ENCODE results near the gene IL17D.

Gene IL17D

GRCh38 chr13:20706661-20707060 is 3.2 kb downstream of the IL17D start:
- no peaks in the 10 kb centered on the region for H3K36me3 ChIP-seq (ENCODE audit: control insufficient read depth in 1 of 2, insufficient read depth in 2 of 2, low read length in 2 of 2)
- peaks cover 8 to 11% of the 10 kb centered on the region in 2 donors for H3K4me1 ChIP-seq (ENCODE audit: control insufficient read depth in 1 of 2, insufficient read depth in 2 of 2, low read length in 2 of 2)
- no peak overlapping the region for H3K9ac ChIP-seq (ENCODE audit: low read depth in 1 of 2, low read length in 2 of 2)
- no peaks in the 10 kb centered on the region for H3K27me3 ChIP-seq (ENCODE audit: control insufficient read depth in 1 of 2, insufficient read depth in 2 of 2, low read length in 2 of 2)
- no peaks in the 10 kb centered on the region for H3K9me3 ChIP-seq (ENCODE audit: control insufficient read depth in 1 of 2, low read length in 2 of 2)
- no peak overlapping the region for H3K27ac ChIP-seq (ENCODE audit: low read depth, low read length)
- no peak overlapping the region for H3K4me3 ChIP-seq (ENCODE audit: low read depth in 1 of 2, low read length in 2 of 2)

GRCh38 chr13:20708216-20708615 is 4.7 kb downstream of the IL17D start:
- Histone ChIP-seq H3K4me3 (ENCODE audit: low read depth in 1 of 2, low read length in 2 of 2) (no peak overlapping the region), H3K27ac (ENCODE audit: low read depth, low read length) (no peak overlapping the region), H3K4me1 (ENCODE audit: control insufficient read depth in 1 of 2, insufficient read depth in 2 of 2, low read length in 2 of 2) (peaks cover 0 to 5% of the 10 kb centered on the region in 2 donors), H3K9me3 (ENCODE audit: control insufficient read depth in 1 of 2, low read length in 2 of 2) (no peaks in the 10 kb centered on the region), H3K36me3 (ENCODE audit: control insufficient read depth in 1 of 2, insufficient read depth in 2 of 2, low read length in 2 of 2) (no peaks in the 10 kb centered on the region), H3K9ac (ENCODE audit: low read depth in 1 of 2, low read length in 2 of 2) (no peak overlapping the region), H3K27me3 (ENCODE audit: control insufficient read depth in 1 of 2, insufficient read depth in 2 of 2, low read length in 2 of 2) (no peaks in the 10 kb centered on the region)

GRCh38 chr13:20709369-20709768 is 5.9 kb downstream of the IL17D start:
- no peak overlapping the region for H3K27ac ChIP-seq (ENCODE audit: low read depth, low read length)
- no peaks in the 10 kb centered on the region for H3K9me3 ChIP-seq (ENCODE audit: control insufficient read depth in 1 of 2, low read length in 2 of 2)
- no peak overlapping the region for H3K4me3 ChIP-seq (ENCODE audit: low read depth in 1 of 2, low read length in 2 of 2)
- H3K4me1 ChIP-seq (ENCODE audit: control insufficient read depth in 1 of 2, insufficient read depth in 2 of 2, low read length in 2 of 2), result peaks cover 0 to 5% of the 10 kb centered on the region in 2 donors
- no peaks in the 10 kb centered on the region for H3K27me3 ChIP-seq (ENCODE audit: control insufficient read depth in 1 of 2, insufficient read depth in 2 of 2, low read length in 2 of 2)
- no peaks in the 10 kb centered on the region for H3K36me3 ChIP-seq (ENCODE audit: control insufficient read depth in 1 of 2, insufficient read depth in 2 of 2, low read length in 2 of 2)
- no peak overlapping the region for H3K9ac ChIP-seq (ENCODE audit: low read depth in 1 of 2, low read length in 2 of 2)

- Histone ChIP-seq H3K9ac (ENCODE audit: low read depth in 1 of 2, low read length in 2 of 2) (no peak overlapping the region), H3K27me3 (ENCODE audit: control insufficient read depth in 1 of 2, insufficient read depth in 2 of 2, low read length in 2 of 2) (no peaks in the 10 kb centered on the region), H3K27ac (ENCODE audit: low read depth, low read length) (no peak overlapping the region)
Measured at GRCh38 chr13:20709782-20710181, 6.3 kb downstream of the IL17D start.

GRCh38 chr13:20711301-20712044 is 8.0 kb downstream of the IL17D start:
- H3K36me3 ChIP-seq (ENCODE audit: control insufficient read depth in 1 of 2, insufficient read depth in 2 of 2, low read length in 2 of 2), result no peaks in the 10 kb centered on the region
- H3K4me1 ChIP-seq (ENCODE audit: control insufficient read depth in 1 of 2, insufficient read depth in 2 of 2, low read length in 2 of 2), result no peaks in the 10 kb centered on the region
- no peaks in the 10 kb centered on the region for H3K9me3 ChIP-seq (ENCODE audit: control insufficient read depth in 1 of 2, low read length in 2 of 2)
- no peak overlapping the region for H3K9ac ChIP-seq (ENCODE audit: low read depth in 1 of 2, low read length in 2 of 2)
- no peaks in the 10 kb centered on the region for H3K27me3 ChIP-seq (ENCODE audit: control insufficient read depth in 1 of 2, insufficient read depth in 2 of 2, low read length in 2 of 2)
- no peak overlapping the region for H3K4me3 ChIP-seq (ENCODE audit: low read depth in 1 of 2, low read length in 2 of 2)
- H3K27ac ChIP-seq (ENCODE audit: low read depth, low read length), result no peak overlapping the region

More at GRCh38 chr13:20709782-20710181, 6.3 kb downstream of the IL17D start:
- Histone ChIP-seq H3K36me3 (ENCODE audit: control insufficient read depth in 1 of 2, insufficient read depth in 2 of 2, low read length in 2 of 2) (no peaks in the 10 kb centered on the region), H3K4me3 (ENCODE audit: low read depth in 1 of 2, low read length in 2 of 2) (no peak overlapping the region), H3K4me1 (ENCODE audit: control insufficient read depth in 1 of 2, insufficient read depth in 2 of 2, low read length in 2 of 2) (peaks cover 0 to under 1% of the 10 kb centered on the region in 2 donors), H3K9me3 (ENCODE audit: control insufficient read depth in 1 of 2, low read length in 2 of 2) (no peaks in the 10 kb centered on the region)

- H3K4me1 ChIP-seq (ENCODE audit: control insufficient read depth in 1 of 2, insufficient read depth in 2 of 2, low read length in 2 of 2), result no peaks in the 10 kb centered on the region
- no peak overlapping the region for H3K27ac ChIP-seq (ENCODE audit: low read depth, low read length)
- no peaks in the 10 kb centered on the region for H3K9me3 ChIP-seq (ENCODE audit: control insufficient read depth in 1 of 2, low read length in 2 of 2)
- H3K36me3 ChIP-seq (ENCODE audit: control insufficient read depth in 1 of 2, insufficient read depth in 2 of 2, low read length in 2 of 2), result no peaks in the 10 kb centered on the region
- peak overlapping the region in 1 of 2 donors; percentile 44 for H3K4me3 ChIP-seq (ENCODE audit: low read depth in 1 of 2, low read length in 2 of 2)
- no peak overlapping the region for H3K9ac ChIP-seq (ENCODE audit: low read depth in 1 of 2, low read length in 2 of 2)
- H3K27me3 ChIP-seq (ENCODE audit: control insufficient read depth in 1 of 2, insufficient read depth in 2 of 2, low read length in 2 of 2), result no peaks in the 10 kb centered on the region
Measured at GRCh38 chr13:20713014-20713376, 9.5 kb downstream of the IL17D start.

- Histone ChIP-seq H3K27ac (ENCODE audit: low read depth, low read length) (no peak overlapping the region), H3K9me3 (ENCODE audit: control insufficient read depth in 1 of 2, low read length in 2 of 2) (no peaks in the 10 kb centered on the region), H3K4me1 (ENCODE audit: control insufficient read depth in 1 of 2, insufficient read depth in 2 of 2, low read length in 2 of 2) (no peaks in the 10 kb centered on the region), H3K9ac (ENCODE audit: low read depth in 1 of 2, low read length in 2 of 2) (no peak overlapping the region), H3K4me3 (ENCODE audit: low read depth in 1 of 2, low read length in 2 of 2) (no peak overlapping the region), H3K27me3 (ENCODE audit: control insufficient read depth in 1 of 2, insufficient read depth in 2 of 2, low read length in 2 of 2) (peaks cover 0 to 4% of the 10 kb centered on the region in 2 donors), H3K36me3 (ENCODE audit: control insufficient read depth in 1 of 2, insufficient read depth in 2 of 2, low read length in 2 of 2) (no peaks in the 10 kb centered on the region)
Measured at GRCh38 chr13:20713751-20714150, 10.3 kb downstream of the IL17D start.

- H3K27me3 ChIP-seq (ENCODE audit: control insufficient read depth in 1 of 2, insufficient read depth in 2 of 2, low read length in 2 of 2), result peaks cover 0 to 8% of the 10 kb centered on the region in 2 donors
- no peak overlapping the region for H3K9ac ChIP-seq (ENCODE audit: low read depth in 1 of 2, low read length in 2 of 2)
- no peak overlapping the region for H3K27ac ChIP-seq (ENCODE audit: low read depth, low read length)
- H3K4me1 ChIP-seq (ENCODE audit: control insufficient read depth in 1 of 2, insufficient read depth in 2 of 2, low read length in 2 of 2), result no peaks in the 10 kb centered on the region
- no peaks in the 10 kb centered on the region for H3K36me3 ChIP-seq (ENCODE audit: control insufficient read depth in 1 of 2, insufficient read depth in 2 of 2, low read length in 2 of 2)
- H3K4me3 ChIP-seq (ENCODE audit: low read depth in 1 of 2, low read length in 2 of 2), result no peak overlapping the region
- no peaks in the 10 kb centered on the region for H3K9me3 ChIP-seq (ENCODE audit: control insufficient read depth in 1 of 2, low read length in 2 of 2)
Measured at GRCh38 chr13:20714161-20714560, 10.7 kb downstream of the IL17D start.

GRCh38 chr13:20714563-20715329 is 11.2 kb downstream of the IL17D start:
- H3K27ac ChIP-seq (ENCODE audit: low read depth, low read length), result no peak overlapping the region
- H3K27me3 ChIP-seq (ENCODE audit: control insufficient read depth in 1 of 2, insufficient read depth in 2 of 2, low read length in 2 of 2), result peaks cover 1 to 9% of the 10 kb centered on the region in 2 donors

GRCh38 chr13:20715330-20715712 is 11.8 kb downstream of the IL17D start:
- no peak overlapping the region for H3K9ac ChIP-seq (ENCODE audit: low read depth in 1 of 2, low read length in 2 of 2)
- no peak overlapping the region for H3K27ac ChIP-seq (ENCODE audit: low read depth, low read length)
- no peak overlapping the region for H3K4me3 ChIP-seq (ENCODE audit: low read depth in 1 of 2, low read length in 2 of 2)
- H3K36me3 ChIP-seq (ENCODE audit: control insufficient read depth in 1 of 2, insufficient read depth in 2 of 2, low read length in 2 of 2), result no peaks in the 10 kb centered on the region
- no peaks in the 10 kb centered on the region for H3K9me3 ChIP-seq (ENCODE audit: control insufficient read depth in 1 of 2, low read length in 2 of 2)
- no peaks in the 10 kb centered on the region for H3K4me1 ChIP-seq (ENCODE audit: control insufficient read depth in 1 of 2, insufficient read depth in 2 of 2, low read length in 2 of 2)
- peaks cover 7 to 9% of the 10 kb centered on the region in 2 donors for H3K27me3 ChIP-seq (ENCODE audit: control insufficient read depth in 1 of 2, insufficient read depth in 2 of 2, low read length in 2 of 2)

More at GRCh38 chr13:20714563-20715329, 11.2 kb downstream of the IL17D start:
- Histone ChIP-seq H3K9ac (ENCODE audit: low read depth in 1 of 2, low read length in 2 of 2) (no peak overlapping the region), H3K36me3 (ENCODE audit: control insufficient read depth in 1 of 2, insufficient read depth in 2 of 2, low read length in 2 of 2) (no peaks in the 10 kb centered on the region), H3K4me3 (ENCODE audit: low read depth in 1 of 2, low read length in 2 of 2) (no peak overlapping the region), H3K9me3 (ENCODE audit: control insufficient read depth in 1 of 2, low read length in 2 of 2) (no peaks in the 10 kb centered on the region), H3K4me1 (ENCODE audit: control insufficient read depth in 1 of 2, insufficient read depth in 2 of 2, low read length in 2 of 2) (no peaks in the 10 kb centered on the region)

Data from duodenal mucosa (tissue), 2 donors.